ENCODE measurements around the gene RTN4.

GRCh38 chr2:55056024-55056521, 5.8 kb upstream of the RTN4 start:
- TF ChIP-seq PPARA (CRISPR knock-in tag; IDR thresholded peaks at IDR 0.05; ENCODE audit: borderline replicate concordance) = no peak
- no peak for TF ChIP-seq ARNTL (CRISPR knock-in tag; IDR thresholded peaks at IDR 0.05; ENCODE audit: borderline replicate concordance, low read depth)
- TF ChIP-seq GLIS3 (CRISPR knock-in tag; IDR thresholded peaks at IDR 0.05) = no peak
- TF ChIP-seq ZFP30 (CRISPR knock-in tag; IDR thresholded peaks at IDR 0.05) = no peak
- TF ChIP-seq RARB (CRISPR knock-in tag; IDR thresholded peaks at IDR 0.05) = no peak
- TF ChIP-seq CREB5 (CRISPR knock-in tag; IDR thresholded peaks at IDR 0.05; ENCODE audit: low read depth) = no peak
- no peak for TF ChIP-seq ZC3H10 (CRISPR knock-in tag; IDR thresholded peaks at IDR 0.05)
